Stomach (tissue), 4 donors: ENCODE results near the gene ANKS1A.
"Not testable (repeated sequence)": the region's sequence is repeated elsewhere in the genome, so short reads cannot be mapped to it uniquely, and the experiment has no call there.

ENCODE experiments used
- CTCF ChIP-seq, 7 experiments: fragments of 450-650 bp in 4 of 7; fragments of 200-600 bp in 3 of 7; sonication (generic) in 3 of 7; IDR thresholded peaks; one replicate each; pipeline ENCODE4 v1.5.1; 2016 to 2019; ENCODE audit warnings: antibody characterized with exemption in 7 of 7, control low read depth in 2 of 7, mild to moderate bottlenecking in 1 of 7
- EP300 ChIP-seq: sonication (generic); formaldehyde crosslinking; IDR thresholded peaks from one replicate; pipeline ENCODE4 v1.6.1; 2017; ENCODE audit warnings: antibody characterized with exemption

- not testable (repeated sequence) for TF ChIP-seq CTCF (IDR thresholded peaks at IDR 0.05); EP300
Observed at GRCh38 chr6:35001349-35001748, 112.3 kb downstream of the ANKS1A start.
